ENCODE data around the gene SPDYE1. TPM values are rescaled to one million over a fixed set of nuclear protein-coding genes. Genes with fewer than 3 reads are reported as not detected.
"Not testable (repeated sequence)": the region's sequence is repeated elsewhere in the genome, so short reads cannot be mapped to it uniquely, and the experiment has no call there.

The SPDYE1 gene
- total RNA-seq, 4 donors from 2014 or later, result not detected

GRCh38 chr7:44038553-44038952 lies 40.9 kb downstream of the SPDYE1 start:
- H3K4me3 ChIP-seq, result not testable (repeated sequence)
- peak overlapping the region in 1 of 2 donors; percentile 14 for H3K27ac ChIP-seq

DNA sequence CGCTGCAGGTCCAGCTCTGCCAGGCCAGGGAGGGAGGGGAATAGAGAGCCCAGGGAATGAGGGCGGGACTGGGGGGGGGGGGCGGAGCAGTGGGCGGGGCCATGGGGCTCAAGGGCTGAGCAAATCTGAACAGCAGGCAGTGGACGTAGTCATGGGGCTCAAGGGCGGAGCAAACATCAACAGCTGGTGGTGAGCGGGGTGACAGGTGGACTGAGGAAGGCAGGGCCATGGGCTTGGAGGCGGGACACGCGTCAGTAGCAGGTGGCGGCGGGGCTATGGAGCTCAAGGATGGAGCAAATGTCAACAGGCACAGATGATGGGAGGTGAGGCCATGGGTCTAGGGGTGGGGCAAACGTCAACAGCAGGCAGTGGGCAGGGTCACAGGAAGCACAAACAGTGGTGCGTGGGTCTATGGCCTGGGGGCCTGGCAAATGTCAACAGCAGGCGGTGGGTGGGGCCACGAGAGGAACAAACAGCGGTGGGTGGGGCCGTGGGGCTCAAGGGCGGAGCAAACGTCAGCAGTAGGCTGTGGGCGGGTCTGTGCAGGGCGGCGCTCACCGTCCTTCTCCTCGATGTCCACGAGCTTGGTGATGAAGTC lies 41.4 kb downstream of the SPDYE1 start:
- H3K4me1 ChIP-seq; intact Hi-C loops (cut with DNase I; ENCODE audit: low total_unique reads); H3K36me3 ChIP-seq; H3K27me3 ChIP-seq; H3K9me3 ChIP-seq: not testable (repeated sequence)
- peak; percentile 94 to 97 for DNase-seq
- peak overlapping the region; percentile 75 to 85 for H3K27ac ChIP-seq
- peak overlapping the region; percentile 21 to 38 for H3K4me3 ChIP-seq

More at GRCh38 chr7:44038553-44038952, 40.9 kb downstream of the SPDYE1 start:
- H3K36me3 ChIP-seq; H3K4me1 ChIP-seq; H3K27me3 ChIP-seq; intact Hi-C loops (cut with DNase I; ENCODE audit: low total_unique reads); DNase-seq; H3K9me3 ChIP-seq: not testable (repeated sequence)

- H3K4me1 ChIP-seq; H3K27me3 ChIP-seq; H3K9me3 ChIP-seq; intact Hi-C loops (cut with DNase I; ENCODE audit: low total_unique reads); DNase-seq; H3K36me3 ChIP-seq: not testable (repeated sequence)
- H3K4me3 ChIP-seq, result peak overlapping the region in 1 of 2 donors; percentile 30
- H3K27ac ChIP-seq, result peak overlapping the region in 1 of 2 donors; percentile 61
Observed at GRCh38 chr7:44039800-44040492, 42.2 kb downstream of the SPDYE1 start.

DNA sequence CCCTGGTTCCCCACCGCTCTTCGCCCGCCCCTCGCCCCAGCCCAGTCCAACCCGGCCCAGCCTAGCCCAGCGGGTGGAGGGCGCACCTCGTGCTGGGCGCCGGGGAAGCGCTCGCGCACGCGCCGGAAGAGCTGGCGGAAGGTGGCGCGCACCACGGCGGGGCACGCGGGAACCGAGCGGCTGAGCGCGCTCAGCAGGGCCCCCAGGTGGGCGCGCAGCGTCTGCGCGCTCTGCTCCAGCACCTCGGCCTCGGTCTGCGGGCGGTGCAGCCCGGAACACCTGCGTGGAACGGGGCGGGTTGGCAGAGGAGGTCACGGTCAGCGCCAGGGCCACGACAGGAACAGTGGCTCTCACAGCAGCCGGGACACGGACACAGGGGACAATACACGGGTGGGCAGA lies 42.8 kb downstream of the SPDYE1 start:
- intact Hi-C loops (cut with DNase I; ENCODE audit: low total_unique reads); H3K27me3 ChIP-seq; H3K36me3 ChIP-seq; DNase-seq; H3K4me1 ChIP-seq; H3K9me3 ChIP-seq: not testable (repeated sequence)
- peak in 2 of 4 experiments; percentile 4 to 32 for TF ChIP-seq CTCF (IDR thresholded peaks at IDR 0.05)
- H3K27ac ChIP-seq, result peak overlapping the region in 1 of 2 donors; percentile 48
- H3K4me3 ChIP-seq, result peak overlapping the region in 1 of 2 donors; percentile 30

- Histone ChIP-seq H3K4me3 (no peak overlapping the region), H3K36me3 (no peaks in the 10 kb centered on the region), H3K27ac (no peak overlapping the region), H3K27me3 (no peaks in the 10 kb centered on the region), H3K4me1 (peaks cover 3 to 9% of the 10 kb centered on the region in 2 donors), H3K9me3 (no peaks in the 10 kb centered on the region)
- no peak for DNase-seq
- TF ChIP-seq POLR2A (IDR thresholded peaks at IDR 0.05) (no peak), CTCF (IDR thresholded peaks at IDR 0.05) (no peak)
- intact Hi-C loops (cut with DNase I; ENCODE audit: low total_unique reads), result no loop called here
Observed at GRCh38 chr7:44042221-44042620, 44.5 kb downstream of the SPDYE1 start.

DNA sequence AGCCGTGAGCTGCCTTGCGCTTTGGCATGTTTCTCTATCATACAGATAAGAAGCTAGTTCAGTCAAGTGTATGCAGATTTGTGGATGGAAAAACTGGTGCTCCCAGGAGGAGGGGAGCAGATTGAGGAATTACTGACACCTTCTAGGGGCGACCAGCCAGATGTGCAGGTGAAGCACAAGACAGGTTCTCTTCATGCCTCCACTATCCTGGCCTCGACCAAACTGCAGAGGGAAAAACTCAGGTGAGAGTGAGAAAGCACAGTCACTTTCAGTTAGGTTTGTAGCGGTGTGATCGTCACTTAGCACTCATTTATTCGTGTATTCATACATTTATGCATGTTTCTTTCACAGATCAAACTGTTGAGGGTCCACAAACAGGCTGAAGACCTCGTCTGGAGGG lies 46.2 kb downstream of the SPDYE1 start:
- TF ChIP-seq CTCF (IDR thresholded peaks at IDR 0.05) (no peak), POLR2A (IDR thresholded peaks at IDR 0.05) (no peak)
- DNase-seq, result no peak
- intact Hi-C loops (cut with DNase I; ENCODE audit: low total_unique reads), result no loop called here
- Histone ChIP-seq H3K27me3 (no peaks in the 10 kb centered on the region), H3K4me1 (peaks cover 3 to 9% of the 10 kb centered on the region in 2 donors), H3K36me3 (no peaks in the 10 kb centered on the region), H3K4me3 (peak overlapping the region; percentile 69 to 90), H3K27ac (peak overlapping the region; percentile 73 to 79), H3K9me3 (no peaks in the 10 kb centered on the region)

Measured in uterus (tissue), 4 donors.